Astrocyte (in vitro differentiated cells and primary cell): ENCODE measurements around the gene ATG7. TPM values are rescaled to one million over a fixed set of nuclear protein-coding genes. Genes with fewer than 3 reads are reported as not detected.
A peak's percentile ranks its signal among the peaks of the same experiment; 100 is the strongest.

Experiments used
- DNase-seq: peaks from one replicate; pipeline ENCODE4 v3.0.0-alpha.2; 2010; ENCODE audit warnings: low read depth
- FAIRE-seq: peaks from 2 replicates; lab custom pipeline; 2011; peaks lifted over from hg19 to GRCh38; lab: Jason Lieb, UNC
- H2AFZ ChIP-seq: 2 replicates; pipeline ENCODE4 v1.6.0; 2012; ENCODE audit warnings: low read depth, low read length, inconsistent platforms
- H3K27ac ChIP-seq: 2 replicates; pipeline ENCODE4 v1.5.1; 2011; ENCODE audit warnings: low read depth, low read length, inconsistent platforms
- H3K27me3 ChIP-seq: 2 replicates; pipeline ENCODE4 v1.6.0; 2011; ENCODE audit warnings: low read length, inconsistent platforms; ENCODE audit not compliant: insufficient read depth
- H3K36me3 ChIP-seq: 2 replicates; pipeline ENCODE4 v1.5.1; 2011; ENCODE audit warnings: low read length, inconsistent platforms; ENCODE audit not compliant: insufficient read depth
- H3K4me1 ChIP-seq: 2 replicates; pipeline ENCODE4 v1.5.1; 2011; ENCODE audit warnings: low read length, inconsistent platforms; ENCODE audit not compliant: insufficient read depth
- H3K4me2 ChIP-seq: 2 replicates; pipeline ENCODE4 v1.6.0; 2012; ENCODE audit warnings: low read length, inconsistent platforms
- H3K4me3 ChIP-seq: 2 replicates; pipeline ENCODE4 v1.5.1; 2011; ENCODE audit warnings: low read depth, mild to moderate bottlenecking, low read length, inconsistent platforms; ENCODE audit not compliant: insufficient read depth
- H3K79me2 ChIP-seq: 2 replicates; pipeline ENCODE4 v1.6.0; 2012; ENCODE audit warnings: mild to moderate bottlenecking, low read length, inconsistent platforms; ENCODE audit not compliant: insufficient read depth
- H3K9ac ChIP-seq: 2 replicates; pipeline ENCODE4 v1.6.0; 2012; ENCODE audit warnings: mild to moderate bottlenecking, low read length, inconsistent platforms
- H3K9me3 ChIP-seq: 2 replicates; pipeline ENCODE4 v1.5.1; 2012; ENCODE audit warnings: low read depth, mild to moderate bottlenecking, low read length, inconsistent platforms; ENCODE audit not compliant: insufficient read depth
- H4K20me1 ChIP-seq: 2 replicates; pipeline ENCODE4 v1.6.0; 2012; ENCODE audit warnings: low read length, inconsistent platforms; ENCODE audit not compliant: insufficient read depth
- H3K27ac Mint-ChIP-seq: one replicate; pipeline ENCODE4 v1.8.0; 2021; ENCODE audit warnings: mild to moderate bottlenecking, mixed read lengths; ENCODE audit not compliant: unreplicated experiment
- H3K27me3 Mint-ChIP-seq: one replicate; pipeline ENCODE4 v1.8.0; 2021; ENCODE audit warnings: low read depth, mixed read lengths; ENCODE audit not compliant: unreplicated experiment
- H3K36me3 Mint-ChIP-seq: one replicate; pipeline ENCODE4 v1.8.0; 2021; ENCODE audit warnings: low read depth, mixed read lengths; ENCODE audit not compliant: unreplicated experiment
- H3K4me1 Mint-ChIP-seq: one replicate; pipeline ENCODE4 v1.8.0; 2021; ENCODE audit warnings: low read depth, mixed read lengths; ENCODE audit not compliant: unreplicated experiment
- H3K4me3 Mint-ChIP-seq: one replicate; pipeline ENCODE4 v1.8.0; 2021; ENCODE audit warnings: mild to moderate bottlenecking, moderate library complexity, mixed read lengths; ENCODE audit not compliant: unreplicated experiment
- H3K9me3 Mint-ChIP-seq: one replicate; pipeline ENCODE4 v1.8.0; 2021; ENCODE audit warnings: mild to moderate bottlenecking, mixed read lengths; ENCODE audit not compliant: unreplicated experiment
- CTCF ChIP-seq: IDR thresholded peaks from 2 replicates; pipeline ENCODE4 v1.5.1; 2011; ENCODE audit warnings: low read depth, mild to moderate bottlenecking, inconsistent platforms, low read length, moderate library complexity; ENCODE audit not compliant: insufficient read depth
- EZH2 ChIP-seq: IDR thresholded peaks from 2 replicates; pipeline ENCODE4 v1.6.1; 2012; ENCODE audit warnings: mild to moderate bottlenecking, low read length, inconsistent platforms; ENCODE audit not compliant: insufficient read depth
- total RNA-seq: library from RNA; stranded (reverse); gene quantifications from 2 replicates; pipeline ENCODE4 v1.2.1, GENCODE V29; 2021

Gene ATG7
- total RNA-seq, 1 donor from 2014 or later: 29.5 TPM

GRCh38 chr3:11364181-11364580 lies 92.0 kb downstream of the ATG7 start:
- H3K9me3 ChIP-seq: no peaks in the 10 kb centered on the region
- H3K27me3 ChIP-seq: no peaks in the 10 kb centered on the region
- no peaks in the 10 kb centered on the region for H3K79me2 ChIP-seq
- TF ChIP-seq EZH2 (no peak), CTCF (no peak)
- Mint-ChIP-seq H3K4me1 (peaks cover 11% of the 10 kb centered on the region), H3K36me3 (peaks cover 23% of the 10 kb centered on the region), H3K27me3 (no peaks in the 10 kb centered on the region), H3K27ac (peak overlapping the region; percentile 27), H3K9me3 (no peaks in the 10 kb centered on the region), H3K4me3 (no peak overlapping the region)
- FAIRE-seq: no peak
- no peak overlapping the region for H2AFZ ChIP-seq
- peak; percentile 59 for DNase-seq
- H3K4me1 ChIP-seq: peaks cover 4% of the 10 kb centered on the region
- H3K4me2 ChIP-seq: no peak overlapping the region
- no peak overlapping the region for H3K27ac ChIP-seq
- H4K20me1 ChIP-seq: no peaks in the 10 kb centered on the region
- no peak overlapping the region for H3K9ac ChIP-seq
- peaks cover 35% of the 10 kb centered on the region for H3K36me3 ChIP-seq
- no peak overlapping the region for H3K4me3 ChIP-seq

GRCh38 chr3:11367143-11367693 lies 95.0 kb downstream of the ATG7 start:
- H3K4me1 ChIP-seq: peaks cover 4% of the 10 kb centered on the region
- no peak for FAIRE-seq
- H3K27ac ChIP-seq: no peak overlapping the region
- DNase-seq: no peak
- no peak for TF ChIP-seq CTCF
- no peak for TF ChIP-seq EZH2
- no peak overlapping the region for H3K4me3 Mint-ChIP-seq
- no peaks in the 10 kb centered on the region for H3K9me3 Mint-ChIP-seq
- peaks cover 19% of the 10 kb centered on the region for H3K36me3 ChIP-seq
- H4K20me1 ChIP-seq: no peaks in the 10 kb centered on the region
- H3K9ac ChIP-seq: no peak overlapping the region
- H3K79me2 ChIP-seq: no peaks in the 10 kb centered on the region
- H3K4me1 Mint-ChIP-seq: peaks cover 11% of the 10 kb centered on the region
- no peak overlapping the region for H3K4me2 ChIP-seq
- no peaks in the 10 kb centered on the region for H3K27me3 ChIP-seq
- H3K27me3 Mint-ChIP-seq: no peaks in the 10 kb centered on the region
- no peaks in the 10 kb centered on the region for H3K9me3 ChIP-seq
- peak overlapping the region; percentile 37 for H3K27ac Mint-ChIP-seq
- no peak overlapping the region for H3K4me3 ChIP-seq
- peaks cover 28% of the 10 kb centered on the region for H3K36me3 Mint-ChIP-seq
- no peak overlapping the region for H2AFZ ChIP-seq

- Mint-ChIP-seq H3K4me3 (no peak overlapping the region), H3K36me3 (peaks cover 29% of the 10 kb centered on the region), H3K27me3 (no peaks in the 10 kb centered on the region), H3K4me1 (peaks cover 11% of the 10 kb centered on the region), H3K9me3 (no peaks in the 10 kb centered on the region), H3K27ac (no peak overlapping the region)
- no peaks in the 10 kb centered on the region for H4K20me1 ChIP-seq
- H2AFZ ChIP-seq: no peak overlapping the region
- no peak overlapping the region for H3K4me2 ChIP-seq
- no peak overlapping the region for H3K9ac ChIP-seq
- peaks cover 4% of the 10 kb centered on the region for H3K4me1 ChIP-seq
- H3K27ac ChIP-seq: no peak overlapping the region
- no peaks in the 10 kb centered on the region for H3K79me2 ChIP-seq
- FAIRE-seq (no peak), DNase-seq (no peak)
- no peak overlapping the region for H3K4me3 ChIP-seq
- no peaks in the 10 kb centered on the region for H3K27me3 ChIP-seq
- TF ChIP-seq EZH2 (no peak), CTCF (no peak)
- no peaks in the 10 kb centered on the region for H3K9me3 ChIP-seq
- peaks cover 4% of the 10 kb centered on the region for H3K36me3 ChIP-seq
Observed at GRCh38 chr3:11370191-11370590, 98.0 kb downstream of the ATG7 start.
